HAP-1 (cell line): Measurements from ENCODE around the gene PUSL1.
"Not testable (repeated sequence)": the region's sequence is repeated elsewhere in the genome, so short reads cannot be mapped to it uniquely, and the experiment has no call there.

Experiments
- DNase-seq, 2 experiments: peaks; one replicate each; pipeline ENCODE4 v3.0.0-alpha.2; 2016 to 2020; ENCODE audit warnings: low spot score in 2 of 2
- H3K27me3 ChIP-seq: fragments of 250-450 bp; sonication (Bioruptor Pico); 2 replicates; pipeline ENCODE4 v1.5.1; 2020; ENCODE audit warnings: low read depth, mild to moderate bottlenecking, moderate library complexity
- H3K36me3 ChIP-seq: fragments of 250-450 bp; sonication (Bioruptor Pico); replicated peaks from 2 replicates; pipeline ENCODE4 v1.5.1; 2020; ENCODE audit warnings: mild to moderate bottlenecking
- H3K4me1 ChIP-seq: fragments of 250-450 bp; sonication (Bioruptor Pico); 2 replicates; pipeline ENCODE4 v1.5.1; 2020; ENCODE audit warnings: mild to moderate bottlenecking
- H3K4me3 ChIP-seq: fragments of 250-450 bp; sonication (Bioruptor Pico); 2 replicates; pipeline ENCODE4 v1.5.1; 2020; ENCODE audit warnings: mild to moderate bottlenecking, moderate library complexity
- H3K9me3 ChIP-seq: fragments of 250-450 bp; sonication (Bioruptor Pico); 2 replicates; pipeline ENCODE4 v1.5.1; 2020; ENCODE audit warnings: mild to moderate bottlenecking, moderate library complexity
- in situ Hi-C: fragments of 300-500 bp; cut with MboI; formaldehyde crosslinking; loops from 3 replicates; pipeline ENCODE4 v1.14.3; 2020; ENCODE audit warnings: low sequenced_read_pairs, inconsistent platforms, mixed read lengths

PUSL1 gene

DNA sequence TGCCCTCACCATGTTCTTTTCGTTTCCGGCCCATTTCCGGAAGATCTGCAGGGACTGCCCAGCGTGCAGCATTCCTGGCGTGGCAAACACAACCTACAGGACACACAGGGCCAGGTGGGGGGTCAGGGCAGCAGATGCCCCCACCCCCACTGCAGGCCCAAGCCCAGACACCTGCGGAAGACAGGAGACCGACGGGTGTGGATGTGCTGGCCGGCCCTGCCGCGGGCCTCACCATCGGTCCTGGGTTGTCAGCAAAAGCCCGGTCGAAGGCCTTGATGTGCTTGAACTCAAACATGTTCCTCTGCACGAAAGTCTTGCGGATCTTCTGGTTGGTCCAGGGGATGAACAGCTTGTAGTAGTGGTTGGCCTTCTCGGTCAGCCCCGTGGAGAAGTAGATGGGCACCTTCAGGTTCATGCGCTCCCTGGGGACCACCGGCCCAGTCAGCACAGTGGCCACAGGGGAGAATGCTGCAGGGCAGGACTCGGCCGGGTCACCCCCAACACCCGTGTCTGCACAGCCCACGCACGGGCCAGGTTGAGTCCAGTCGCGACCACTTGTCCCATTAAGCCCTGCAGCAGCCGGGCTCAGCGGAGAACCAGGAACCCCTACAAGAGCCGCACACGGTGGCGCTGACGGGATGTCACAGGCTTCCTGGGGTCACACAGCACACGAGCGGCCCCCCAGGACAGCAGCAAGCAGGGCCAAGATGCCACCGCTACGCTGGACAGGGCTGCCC lies 5.3 kb downstream of the PUSL1 start:
- in situ Hi-C loops = no loop called here
- H3K4me3 ChIP-seq = no peak overlapping the region
- H3K9me3 ChIP-seq = no peaks in the 10 kb centered on the region
- no peak for DNase-seq
- H3K36me3 ChIP-seq = peaks cover 74% of the 10 kb centered on the region
- H3K4me1 ChIP-seq = peaks cover 6% of the 10 kb centered on the region; the same call in 1 of the 2 replicates
- H3K27me3 ChIP-seq = no peaks in the 10 kb centered on the region

- Histone ChIP-seq H3K4me3 (no peak overlapping the region), H3K27me3 (no peaks in the 10 kb centered on the region), H3K4me1 (peaks cover 6% of the 10 kb centered on the region; the same call in 1 of the 2 replicates), H3K36me3 (peaks cover 80% of the 10 kb centered on the region), H3K9me3 (no peaks in the 10 kb centered on the region)
- DNase-seq = no peak
- in situ Hi-C loops = no loop called here
These were observed 5.8 kb downstream of the PUSL1 start for GRCh38 chr1:1314237-1314586.

DNA sequence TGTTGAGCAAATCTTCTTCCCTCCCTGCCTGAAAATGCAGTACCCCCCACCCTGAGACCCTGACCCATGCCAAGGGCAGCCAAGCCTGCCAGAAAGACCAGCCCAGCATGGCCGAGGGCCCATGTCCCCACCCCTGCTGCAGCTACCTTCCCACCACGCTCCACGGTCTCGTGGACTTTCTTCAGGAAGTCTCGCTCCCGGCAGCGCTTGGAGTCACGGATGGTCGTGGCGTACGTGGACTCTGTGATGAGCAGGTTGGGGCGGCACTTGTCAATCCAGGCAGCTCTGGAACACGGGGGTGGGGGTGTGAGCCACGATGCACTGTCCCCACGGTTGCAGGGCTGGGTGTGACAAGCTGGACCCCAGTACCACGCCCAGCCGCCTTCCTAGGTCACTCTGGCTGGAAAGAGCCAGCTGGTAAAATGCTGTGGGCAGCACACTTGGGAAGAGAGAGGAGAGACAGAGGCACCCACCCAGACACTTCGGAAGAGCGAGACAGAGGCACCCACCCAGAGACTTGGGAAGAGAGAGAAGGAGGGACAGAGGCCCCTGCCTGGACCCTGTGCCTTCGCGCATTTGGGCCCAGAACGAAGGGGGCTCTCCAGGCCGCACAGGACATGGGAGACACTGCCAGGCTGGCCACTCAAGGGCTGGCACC lies 6.4 kb downstream of the PUSL1 start:
- H3K36me3 ChIP-seq = peaks cover 85% of the 10 kb centered on the region
- peaks cover 4% of the 10 kb centered on the region; the same call in 1 of the 2 replicates for H3K4me1 ChIP-seq
- no peak for DNase-seq
- no peaks in the 10 kb centered on the region for H3K9me3 ChIP-seq
- no peaks in the 10 kb centered on the region for H3K27me3 ChIP-seq
- no peak overlapping the region for H3K4me3 ChIP-seq
- in situ Hi-C loops = no loop called here

DNA sequence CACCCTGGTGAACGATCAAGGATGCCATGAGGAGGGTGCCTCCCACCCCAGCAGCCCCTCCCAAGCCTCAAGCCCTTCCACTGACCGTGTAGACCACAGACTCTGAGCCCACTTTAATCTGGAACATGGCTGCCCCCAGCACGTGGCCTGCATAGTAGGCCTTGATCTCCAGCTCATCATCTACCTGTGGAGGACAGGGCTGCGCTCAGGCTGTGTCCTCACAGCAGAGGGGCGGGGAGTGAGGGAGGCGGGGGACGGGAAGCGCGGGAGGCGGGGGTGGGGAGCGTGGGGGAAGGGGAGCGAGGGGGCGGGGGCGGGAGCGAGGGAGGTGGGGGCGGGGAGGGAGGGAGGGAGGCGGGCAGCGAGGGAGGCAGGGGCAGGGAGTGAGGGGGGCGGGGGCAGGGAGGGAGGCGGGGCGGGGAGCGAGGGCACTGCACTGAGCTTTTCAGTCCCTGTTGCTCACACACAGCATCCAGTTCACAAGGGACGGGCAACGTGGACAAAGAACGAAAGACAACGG lies 7.1 kb downstream of the PUSL1 start:
- Histone ChIP-seq H3K9me3 (no peaks in the 10 kb centered on the region), H3K4me3 (no peak overlapping the region), H3K36me3 (peaks cover 85% of the 10 kb centered on the region), H3K27me3 (no peaks in the 10 kb centered on the region), H3K4me1 (no peaks in the 10 kb centered on the region)
- no peak for DNase-seq
- in situ Hi-C loops = no loop called here

- H3K4me3 ChIP-seq, H3K9me3 ChIP-seq, DNase-seq, in situ Hi-C loops, H3K27me3 ChIP-seq, H3K4me1 ChIP-seq: not testable (repeated sequence)
- H3K36me3 ChIP-seq = peaks cover 82% of the 10 kb centered on the region
These were observed 7.8 kb downstream of the PUSL1 start for GRCh38 chr1:1316199-1316598.

GRCh38 chr1:1317420-1317819 lies 9.0 kb downstream of the PUSL1 start:
- Histone ChIP-seq H3K36me3 (peaks cover 73% of the 10 kb centered on the region), H3K27me3 (no peaks in the 10 kb centered on the region), H3K4me1 (no peaks in the 10 kb centered on the region), H3K4me3 (no peak overlapping the region), H3K9me3 (no peaks in the 10 kb centered on the region)
- no peak for DNase-seq
- in situ Hi-C loops = no loop called here

GRCh38 chr1:1318131-1318652 lies 9.8 kb downstream of the PUSL1 start:
- DNase-seq = no peak
- Histone ChIP-seq H3K4me3 (no peak overlapping the region), H3K9me3 (no peaks in the 10 kb centered on the region), H3K27me3 (no peaks in the 10 kb centered on the region), H3K4me1 (peaks cover 3% of the 10 kb centered on the region; the same call in 1 of the 2 replicates), H3K36me3 (peaks cover 65% of the 10 kb centered on the region)
- in situ Hi-C loops = no loop called here

- no peaks in the 10 kb centered on the region for H3K9me3 ChIP-seq
- no peak overlapping the region for H3K4me3 ChIP-seq
- H3K27me3 ChIP-seq = no peaks in the 10 kb centered on the region
- no peak for DNase-seq
- peaks cover 5% of the 10 kb centered on the region for H3K4me1 ChIP-seq
- H3K36me3 ChIP-seq = peaks cover 57% of the 10 kb centered on the region
- in situ Hi-C loops = no loop called here
These were observed 10.6 kb downstream of the PUSL1 start for GRCh38 chr1:1318777-1319645.

- DNase-seq = no peak
- H3K36me3 ChIP-seq = peaks cover 54% of the 10 kb centered on the region
- no peak overlapping the region for H3K4me3 ChIP-seq
- in situ Hi-C loops = no loop called here
- H3K27me3 ChIP-seq = no peaks in the 10 kb centered on the region
- no peaks in the 10 kb centered on the region for H3K9me3 ChIP-seq
- peaks cover 5% of the 10 kb centered on the region for H3K4me1 ChIP-seq
These were observed 11.2 kb downstream of the PUSL1 start for GRCh38 chr1:1319646-1319941.

DNA sequence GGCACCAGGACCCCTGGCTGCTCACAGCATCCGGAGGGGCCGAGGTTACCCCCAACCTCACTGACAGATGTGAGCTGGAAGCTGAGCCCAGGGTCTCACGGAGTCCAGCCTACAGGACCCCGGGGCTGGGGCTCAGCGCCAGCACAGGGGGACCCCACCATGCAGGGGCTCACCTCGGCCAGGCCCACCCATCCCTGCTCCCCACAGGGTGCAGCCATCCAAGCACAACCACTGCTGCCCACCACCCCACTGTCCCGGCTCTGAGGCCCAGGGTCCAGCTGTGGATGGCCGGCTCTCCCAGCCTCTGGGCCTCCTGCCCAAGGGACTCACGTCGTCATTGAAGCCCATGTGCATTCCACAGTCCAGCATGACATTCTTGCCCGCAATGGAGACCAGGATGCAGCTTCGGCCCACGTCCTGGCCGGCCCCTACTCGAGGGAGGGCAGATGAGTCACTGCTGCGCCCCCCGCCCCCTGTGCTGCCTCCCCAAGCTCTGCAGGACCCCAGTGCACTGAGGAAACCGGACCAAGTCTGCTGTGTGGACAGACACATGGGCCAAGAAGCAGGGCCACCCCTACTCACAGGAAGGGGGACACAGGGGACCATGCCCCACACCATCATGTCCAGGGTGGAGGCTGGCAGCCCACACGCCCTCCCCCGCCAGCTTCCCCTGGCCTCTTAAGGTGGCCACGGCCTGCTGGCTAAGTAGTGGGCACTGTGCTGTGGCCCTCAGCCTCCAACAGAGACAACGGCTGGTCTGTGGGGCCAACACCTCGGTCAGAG lies 12.5 kb downstream of the PUSL1 start:
- Histone ChIP-seq H3K4me1 (peaks cover 10% of the 10 kb centered on the region), H3K9me3 (no peaks in the 10 kb centered on the region), H3K36me3 (peaks cover 46% of the 10 kb centered on the region), H3K27me3 (no peaks in the 10 kb centered on the region), H3K4me3 (no peak overlapping the region)
- no peak for DNase-seq
- in situ Hi-C loops = no loop called here

DNA sequence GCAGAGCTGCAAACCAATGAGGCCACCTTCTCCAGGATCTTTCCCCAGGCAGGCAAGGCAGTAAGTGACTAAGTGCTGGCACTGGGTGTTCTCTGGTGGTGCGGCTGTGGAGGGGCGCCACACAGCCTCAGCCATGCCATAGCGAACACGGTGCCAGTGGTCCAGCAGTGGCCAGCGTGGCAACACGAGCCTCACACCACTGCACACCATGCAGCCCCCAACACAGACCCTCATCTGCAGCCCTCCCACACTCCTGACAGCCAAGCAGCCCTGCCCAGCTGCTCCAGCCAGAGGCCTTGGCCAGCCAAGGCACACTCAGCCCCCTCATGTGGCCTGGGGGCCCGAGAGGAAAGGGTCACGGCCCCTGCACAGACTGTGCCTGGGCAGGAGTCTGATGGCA lies 13.1 kb downstream of the PUSL1 start:
- peaks cover 10% of the 10 kb centered on the region for H3K4me1 ChIP-seq
- no peak overlapping the region for H3K4me3 ChIP-seq
- DNase-seq = no peak
- in situ Hi-C loops = no loop called here
- no peaks in the 10 kb centered on the region for H3K27me3 ChIP-seq
- H3K9me3 ChIP-seq = no peaks in the 10 kb centered on the region
- H3K36me3 ChIP-seq = peaks cover 43% of the 10 kb centered on the region

DNA sequence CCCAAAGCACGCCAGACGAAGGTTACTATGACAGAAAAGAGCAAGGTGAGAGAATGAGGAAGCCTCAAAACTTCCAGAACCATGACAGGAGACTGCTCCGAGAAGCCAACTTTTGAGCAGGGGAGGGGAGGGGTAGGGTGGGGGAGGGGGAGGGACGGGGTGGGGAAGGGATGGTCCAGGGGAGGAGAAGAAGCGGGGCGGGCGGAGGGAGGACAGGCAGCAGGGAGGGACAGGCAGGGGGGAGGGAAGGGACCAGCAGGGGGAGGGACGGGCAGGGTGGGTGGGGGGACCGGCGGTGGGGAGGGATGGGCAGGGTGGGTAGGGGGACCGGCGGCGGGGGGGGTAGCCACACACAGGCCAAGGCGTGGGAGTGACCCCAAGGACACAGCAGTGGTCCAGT lies 14.0 kb downstream of the PUSL1 start:
- no peaks in the 10 kb centered on the region for H3K9me3 ChIP-seq
- no peak for DNase-seq
- no peak overlapping the region for H3K4me3 ChIP-seq
- H3K4me1 ChIP-seq = peaks cover 10% of the 10 kb centered on the region
- in situ Hi-C loops = no loop called here
- no peaks in the 10 kb centered on the region for H3K27me3 ChIP-seq
- H3K36me3 ChIP-seq = peaks cover 34% of the 10 kb centered on the region

GRCh38 chr1:1322952-1323351 lies 14.6 kb downstream of the PUSL1 start:
- in situ Hi-C loops = no loop called here
- peak overlapping the region; percentile 5 for H3K4me3 ChIP-seq
- no peaks in the 10 kb centered on the region for H3K9me3 ChIP-seq
- peaks cover 10% of the 10 kb centered on the region for H3K4me1 ChIP-seq
- no peaks in the 10 kb centered on the region for H3K27me3 ChIP-seq
- no peak for DNase-seq
- H3K36me3 ChIP-seq = peaks cover 29% of the 10 kb centered on the region
